ENCODE measurements around the gene RPS8. TPM values are rescaled to one million over a fixed set of nuclear protein-coding genes. Genes with fewer than 3 reads are reported as not detected.

RPS8 gene
- total RNA-seq, 5 donors from 2014 or later (not counting 1 experiment from before 2014, with no cell fraction given) = 2,713 to 2,895 (median 2,873) TPM

GRCh38 chr1:44777969-44778635 is 2.8 kb downstream of the RPS8 start:
- peak overlapping the region; percentile 92 to 94 (median 93) for H3K4me3 Mint-ChIP-seq
- no peaks in the 10 kb centered on the region for H3K27me3 Mint-ChIP-seq
- H3K27me3 ChIP-seq (replicated peaks in 1 of 2; ENCODE audit: control insufficient read depth in 2 of 2, extremely low read depth in 1 of 2, insufficient read depth in 2 of 2, low read length in 1 of 2) = no peaks in the 10 kb centered on the region
- H3K36me3 ChIP-seq (ENCODE audit: control insufficient read depth in 2 of 2, extremely low read depth in 1 of 2, insufficient read depth in 1 of 2, low read length in 1 of 2) = peaks cover 9 to 42% of the 10 kb centered on the region in 2 donors
- peak overlapping the region; percentile 24 for H3K27ac ChIP-seq (ENCODE audit: low read length)
- CTCF ChIA-PET = interaction anchor here in 1 of 2 donors (0.5 to 0.6 kb wide), 2 partner anchors 9 to 46 kb away, joined by 3 to 8 read pairs; no protein-coding TSS in a partner anchor
- H3K36me3 Mint-ChIP-seq = peaks cover 35% of the 10 kb centered on the region
- POLR2A ChIA-PET = interaction anchor here in 1 of 2 donors (0.6 kb wide), 1 partner anchor 39 kb away, joined by 3 read pairs; no protein-coding TSS in a partner anchor
- no peak for DNase-seq
- no peaks in the 10 kb centered on the region for H3K9me3 ChIP-seq
- peak overlapping the region; percentile 93 to 94 for H3K27ac Mint-ChIP-seq
- peaks cover 14 to 31% of the 10 kb centered on the region in 2 experiments for H3K4me1 ChIP-seq (ENCODE audit: control insufficient read depth in 1 of 2, extremely low read depth in 1 of 2, insufficient read depth in 2 of 2, low read length in 2 of 2)
- WGBS (ENCODE audit: insufficient coverage) = 76% methylated on average over 9 of the region's 13 CpGs
- no peak for ATAC-seq (replicated peaks in 1 of 4)
- H3K4me1 Mint-ChIP-seq = peaks cover 33 to 40% (median 37%) of the 10 kb centered on the region in 3 donors
- no peaks in the 10 kb centered on the region for H3K9me3 Mint-ChIP-seq
- no peak overlapping the region for H3K4me3 ChIP-seq (ENCODE audit: control insufficient read depth in 1 of 2, extremely low read depth in 1 of 2, low read length in 1 of 2)

GRCh38 chr1:44778705-44779576 is 3.6 kb downstream of the RPS8 start:
- H3K4me1 Mint-ChIP-seq = peaks cover 41 to 47% (median 43%) of the 10 kb centered on the region in 3 donors
- Histone ChIP-seq H3K4me1 (ENCODE audit: control insufficient read depth in 1 of 2, extremely low read depth in 1 of 2, insufficient read depth in 2 of 2, low read length in 2 of 2) (peaks cover 18 to 40% of the 10 kb centered on the region in 2 experiments), H3K36me3 (ENCODE audit: control insufficient read depth in 2 of 2, extremely low read depth in 1 of 2, insufficient read depth in 1 of 2, low read length in 1 of 2) (peaks cover 9 to 42% of the 10 kb centered on the region in 2 donors), H3K4me3 (ENCODE audit: control insufficient read depth in 1 of 2, extremely low read depth in 1 of 2, low read length in 1 of 2) (no peak overlapping the region), H3K27ac (ENCODE audit: low read length) (no peak overlapping the region), H3K27me3 (replicated peaks in 1 of 2; ENCODE audit: control insufficient read depth in 2 of 2, extremely low read depth in 1 of 2, insufficient read depth in 2 of 2, low read length in 1 of 2) (no peaks in the 10 kb centered on the region), H3K9me3 (no peaks in the 10 kb centered on the region)
- ATAC-seq (replicated peaks in 1 of 4) (no peak), DNase-seq (no peak)
- no peaks in the 10 kb centered on the region for H3K27me3 Mint-ChIP-seq
- WGBS (ENCODE audit: insufficient coverage) = 92% methylated on average over 4 of the region's 6 CpGs
- peaks cover 35% of the 10 kb centered on the region for H3K36me3 Mint-ChIP-seq
- ChIA-PET CTCF (no interaction called here), POLR2A (no interaction called here)
- no peak overlapping the region for H3K4me3 Mint-ChIP-seq
- no peaks in the 10 kb centered on the region for H3K9me3 Mint-ChIP-seq
- peak overlapping the region in 1 of 2 donors; percentile 68 for H3K27ac Mint-ChIP-seq

GRCh38 chr1:44780583-44781121 is 5.3 kb downstream of the RPS8 start:
- Histone ChIP-seq H3K36me3 (ENCODE audit: control insufficient read depth in 2 of 2, extremely low read depth in 1 of 2, insufficient read depth in 1 of 2, low read length in 1 of 2) (peaks cover 9 to 42% of the 10 kb centered on the region in 2 donors), H3K9me3 (no peaks in the 10 kb centered on the region), H3K4me3 (ENCODE audit: control insufficient read depth in 1 of 2, extremely low read depth in 1 of 2, low read length in 1 of 2) (no peak overlapping the region), H3K4me1 (ENCODE audit: control insufficient read depth in 1 of 2, extremely low read depth in 1 of 2, insufficient read depth in 2 of 2, low read length in 2 of 2) (peaks cover 24 to 50% of the 10 kb centered on the region in 2 experiments), H3K27me3 (replicated peaks in 1 of 2; ENCODE audit: control insufficient read depth in 2 of 2, extremely low read depth in 1 of 2, insufficient read depth in 2 of 2, low read length in 1 of 2) (no peaks in the 10 kb centered on the region), H3K27ac (ENCODE audit: low read length) (no peak overlapping the region)
- Mint-ChIP-seq H3K27me3 (no peaks in the 10 kb centered on the region), H3K4me3 (no peak overlapping the region), H3K4me1 (peaks cover 43 to 51% (median 49%) of the 10 kb centered on the region in 3 donors), H3K27ac (no peak overlapping the region), H3K36me3 (peaks cover 35% of the 10 kb centered on the region), H3K9me3 (no peaks in the 10 kb centered on the region)
- no peak for ATAC-seq (replicated peaks in 1 of 4)
- POLR2A ChIA-PET = interaction anchor here in 1 of 2 donors (0.6 to 1.0 kb wide), 2 partner anchors 9 to 32 kb away, joined by 4 to 5 read pairs; no protein-coding TSS in a partner anchor
- CTCF ChIA-PET = no interaction called here
- WGBS (ENCODE audit: insufficient coverage) = over 99% methylated on average over 12 of the region's 14 CpGs
- no peak for DNase-seq

GRCh38 chr1:44783697-44784093 is 8.4 kb downstream of the RPS8 start:
- Mint-ChIP-seq H3K9me3 (no peaks in the 10 kb centered on the region), H3K36me3 (peaks cover 17% of the 10 kb centered on the region), H3K4me3 (peak overlapping the region; percentile 57 to 74 (median 63)), H3K27me3 (no peaks in the 10 kb centered on the region), H3K27ac (peak overlapping the region; percentile 76 to 83), H3K4me1 (peaks cover 28 to 32% (median 30%) of the 10 kb centered on the region in 3 donors)
- Histone ChIP-seq H3K4me3 (ENCODE audit: control insufficient read depth in 1 of 2, extremely low read depth in 1 of 2, low read length in 1 of 2) (peak overlapping the region in 1 of 2 donors; percentile 35), H3K27me3 (replicated peaks in 1 of 2; ENCODE audit: control insufficient read depth in 2 of 2, extremely low read depth in 1 of 2, insufficient read depth in 2 of 2, low read length in 1 of 2) (no peaks in the 10 kb centered on the region), H3K9me3 (no peaks in the 10 kb centered on the region), H3K36me3 (ENCODE audit: control insufficient read depth in 2 of 2, extremely low read depth in 1 of 2, insufficient read depth in 1 of 2, low read length in 1 of 2) (peaks cover 2 to 24% of the 10 kb centered on the region in 2 donors), H3K27ac (ENCODE audit: low read length) (peak overlapping the region; percentile 47), H3K4me1 (ENCODE audit: control insufficient read depth in 1 of 2, extremely low read depth in 1 of 2, insufficient read depth in 2 of 2, low read length in 2 of 2) (peaks cover 15 to 37% of the 10 kb centered on the region in 2 experiments)
- ATAC-seq (replicated peaks in 1 of 4) (no peak), DNase-seq (no peak)
- ChIA-PET POLR2A (interaction anchor here in 1 of 2 donors (0.6 to 1.1 kb wide), 3 partner anchors 8 to 39 kb away, joined by 3 to 7 read pairs (median 4); partner anchors contain the start of gene RPS8), CTCF (interaction anchor here in 1 of 2 donors (1.0 to 2.3 kb wide), 3 partner anchors 9 to 520 kb away, joined by 3 to 6 read pairs (median 5); partner anchors contain the start of genes PLK3 and RPS8)
- WGBS (ENCODE audit: insufficient coverage) = 57% methylated on average over 8 of the region's 8 CpGs

GRCh38 chr1:44784094-44785028 is 9.0 kb downstream of the RPS8 start:
- peaks cover 28% of the 10 kb centered on the region in 3 donors for H3K4me1 Mint-ChIP-seq
- POLR2A ChIA-PET = interaction anchor here in 1 of 2 donors (0.6 to 1.1 kb wide), 3 partner anchors 9 to 39 kb away, joined by 3 to 7 read pairs (median 4); partner anchors contain the start of gene RPS8
- H3K4me1 ChIP-seq (ENCODE audit: control insufficient read depth in 1 of 2, extremely low read depth in 1 of 2, insufficient read depth in 2 of 2, low read length in 2 of 2) = peaks cover 15 to 37% of the 10 kb centered on the region in 2 experiments
- DNase-seq (peak in 6 of 35 experiments; percentile 16 to 57 (median 29)), ATAC-seq (replicated peaks in 1 of 4) (peak; percentile 28 to 41 (median 34))
- 9% methylated on average over 53 of the region's 71 CpGs for WGBS (ENCODE audit: insufficient coverage)
- H3K4me3 Mint-ChIP-seq = peak overlapping the region; percentile 66 to 74 (median 69)
- H3K27me3 ChIP-seq (replicated peaks in 1 of 2; ENCODE audit: control insufficient read depth in 2 of 2, extremely low read depth in 1 of 2, insufficient read depth in 2 of 2, low read length in 1 of 2) = no peaks in the 10 kb centered on the region
- H3K27ac ChIP-seq (ENCODE audit: low read length) = peak overlapping the region; percentile 50
- peaks cover 16% of the 10 kb centered on the region for H3K36me3 Mint-ChIP-seq
- peak overlapping the region; percentile 83 to 85 for H3K27ac Mint-ChIP-seq
- CTCF ChIA-PET = interaction anchor here in 1 of 2 donors (0.9 to 2.3 kb wide), 5 partner anchors 9 to 519 kb away, joined by 3 to 6 read pairs (median 5); partner anchors contain the start of genes EIF2B3, PLK3 and RPS8
- H3K9me3 Mint-ChIP-seq = no peaks in the 10 kb centered on the region
- H3K4me3 ChIP-seq (ENCODE audit: control insufficient read depth in 1 of 2, extremely low read depth in 1 of 2, low read length in 1 of 2) = peak overlapping the region in 1 of 2 donors; percentile 42
- no peaks in the 10 kb centered on the region for H3K27me3 Mint-ChIP-seq
- no peaks in the 10 kb centered on the region for H3K9me3 ChIP-seq
- peaks cover 2 to 18% of the 10 kb centered on the region in 2 donors for H3K36me3 ChIP-seq (ENCODE audit: control insufficient read depth in 2 of 2, extremely low read depth in 1 of 2, insufficient read depth in 1 of 2, low read length in 1 of 2)

Measured in T-cell (primary cell).